HepG2 (cell line): ENCODE measurements around the gene ZBTB7B. TPM values are rescaled to one million over a fixed set of nuclear protein-coding genes. Genes with fewer than 3 reads are reported as not detected.

ENCODE experiments used
- BRCA1 ChIP-seq: sonication (generic); formaldehyde crosslinking; IDR thresholded peaks from 2 replicates; pipeline ENCODE4 v1.4.0; 2020; ENCODE audit warnings: missing genetic modification reagents
- FOXA3 ChIP-seq: IDR thresholded peaks from 2 replicates; pipeline ENCODE4 v1.6.1; 2016; ENCODE audit warnings: missing genetic modification reagents, missing compliant biosample characterization
- HIVEP1 ChIP-seq: sonication (generic); formaldehyde crosslinking; IDR thresholded peaks from 2 replicates; pipeline ENCODE4 v1.4.0; 2020; ENCODE audit warnings: mild to moderate bottlenecking, missing genetic modification reagents
- HOXA5 ChIP-seq: sonication (generic); formaldehyde crosslinking; IDR thresholded peaks from 2 replicates; pipeline ENCODE4 v1.4.0; 2020; ENCODE audit warnings: missing genetic modification reagents
- KDM5A ChIP-seq: fragments of 200-600 bp; sonication (generic); IDR thresholded peaks from 2 replicates; pipeline ENCODE4 v1.7.0; 2018; ENCODE audit warnings: antibody characterized with exemption, mild to moderate bottlenecking, low read length, borderline replicate concordance
- NFYB ChIP-seq: sonication (generic); formaldehyde crosslinking; IDR thresholded peaks from 2 replicates; pipeline ENCODE4 v1.4.0; 2020; ENCODE audit warnings: missing genetic modification reagents
- POLR2A ChIP-seq, 2 experiments: IDR thresholded peaks; 2 replicates each; pipeline ENCODE4 v1.6.1; 2011; ENCODE audit warnings: low read depth in 2 of 2, low read length in 2 of 2, mild to moderate bottlenecking in 1 of 2, moderate library complexity in 1 of 2; ENCODE audit not compliant: insufficient read depth in 1 of 2
- THAP11 ChIP-seq: IDR thresholded peaks from 2 replicates; pipeline ENCODE4 v1.6.1; 2016; ENCODE audit warnings: missing biosample characterization, missing genetic modification reagents
- XRCC5 ChIP-seq: fragments of 200-400 bp; formaldehyde crosslinking; optimal IDR thresholded peaks from 2 replicates; pipeline ENCODE3; 2017; ENCODE audit warnings: mild to moderate bottlenecking, low read length
- ZFYVE20 ChIP-seq: sonication (generic); formaldehyde crosslinking; IDR thresholded peaks from 2 replicates; pipeline ENCODE4 v1.8.0; 2023; ENCODE audit warnings: low read depth, mild to moderate bottlenecking, moderate library complexity, missing genetic modification reagents, borderline replicate concordance
- ZMYM3 ChIP-seq: sonication (generic); formaldehyde crosslinking; IDR thresholded peaks from 2 replicates; pipeline ENCODE4 v1.5.1; 2020; ENCODE audit warnings: mild to moderate bottlenecking, missing genetic modification reagents
- ZNF530 ChIP-seq: sonication (generic); formaldehyde crosslinking; IDR thresholded peaks from 2 replicates; pipeline ENCODE4 v1.5.0; 2020; ENCODE audit warnings: low read depth, mild to moderate bottlenecking, missing genetic modification reagents
- polyA plus RNA-seq, 8 experiments: library from polyadenylated mRNA; depleted of rRNA in 3 of 8; stranded (reverse) in 7 of 8; unstranded in 1 of 8; fragments of >200 nt; fragmentation: Illumina TruSeq in 4 of 8; extraction: Trizol in 4 of 8; gene quantifications; 2 replicates each; pipeline versions ENCODE4 v1.2.1 to v1.2.3, GENCODE V29; 2011 to 2016; ENCODE audit warnings: low read depth in 4 of 8, missing spikeins in 1 of 8, mixed read lengths in 1 of 8; ENCODE audit not compliant: insufficient read depth in 1 of 8
- total RNA-seq, 5 experiments: library from RNA; depleted of rRNA; stranded (reverse); fragments of >200 nt; fragmentation: Illumina TruSeq; extraction: Trizol; gene quantifications; 2 replicates each; pipeline ENCODE4 v1.2.3, GENCODE V29; 2016; ENCODE audit warnings: low read depth in 1 of 5
- TF ChIP-seq, protein P1 (sequence below): sonication (generic); formaldehyde crosslinking; IDR thresholded peaks from 2 replicates; pipeline ENCODE4 v1.8.1; 2023; ENCODE audit warnings: mild to moderate bottlenecking, missing genetic modification reagents, borderline replicate concordance
- TF ChIP-seq, protein P2 (sequence below): sonication (generic); formaldehyde crosslinking; IDR thresholded peaks from 2 replicates; pipeline ENCODE4 v1.5.1; 2020; ENCODE audit warnings: mild to moderate bottlenecking, missing genetic modification reagents, moderate library complexity
- TF ChIP-seq, protein P3 (sequence below): sonication (generic); formaldehyde crosslinking; IDR thresholded peaks from 2 replicates; pipeline ENCODE4 v1.4.0; 2020; ENCODE audit warnings: mild to moderate bottlenecking, low read depth, missing genetic modification reagents
- TF ChIP-seq, protein P4 (sequence below): IDR thresholded peaks from 2 replicates; pipeline ENCODE4 v1.6.1; 2018; ENCODE audit warnings: missing genetic modification reagents
- TF ChIP-seq, protein P5 (sequence below), 2 experiments: sonication (generic) in 1 of 2; formaldehyde crosslinking in 1 of 2; IDR thresholded peaks; 2 replicates each; pipeline versions ENCODE4 v1.5.1 to v1.6.1; 2011 to 2020; ENCODE audit warnings: borderline replicate concordance in 1 of 2, low read depth in 1 of 2, low read length in 1 of 2, mild to moderate bottlenecking in 1 of 2, missing genetic modification reagents in 1 of 2, moderate library complexity in 1 of 2

Gene ZBTB7B
- total and polyA plus RNA-seq, 2 of the 13 experiments (the other 11 are each of a cell fraction or from before 2014, with no cell fraction given), result 15.5 to 17.5 TPM

DNA sequence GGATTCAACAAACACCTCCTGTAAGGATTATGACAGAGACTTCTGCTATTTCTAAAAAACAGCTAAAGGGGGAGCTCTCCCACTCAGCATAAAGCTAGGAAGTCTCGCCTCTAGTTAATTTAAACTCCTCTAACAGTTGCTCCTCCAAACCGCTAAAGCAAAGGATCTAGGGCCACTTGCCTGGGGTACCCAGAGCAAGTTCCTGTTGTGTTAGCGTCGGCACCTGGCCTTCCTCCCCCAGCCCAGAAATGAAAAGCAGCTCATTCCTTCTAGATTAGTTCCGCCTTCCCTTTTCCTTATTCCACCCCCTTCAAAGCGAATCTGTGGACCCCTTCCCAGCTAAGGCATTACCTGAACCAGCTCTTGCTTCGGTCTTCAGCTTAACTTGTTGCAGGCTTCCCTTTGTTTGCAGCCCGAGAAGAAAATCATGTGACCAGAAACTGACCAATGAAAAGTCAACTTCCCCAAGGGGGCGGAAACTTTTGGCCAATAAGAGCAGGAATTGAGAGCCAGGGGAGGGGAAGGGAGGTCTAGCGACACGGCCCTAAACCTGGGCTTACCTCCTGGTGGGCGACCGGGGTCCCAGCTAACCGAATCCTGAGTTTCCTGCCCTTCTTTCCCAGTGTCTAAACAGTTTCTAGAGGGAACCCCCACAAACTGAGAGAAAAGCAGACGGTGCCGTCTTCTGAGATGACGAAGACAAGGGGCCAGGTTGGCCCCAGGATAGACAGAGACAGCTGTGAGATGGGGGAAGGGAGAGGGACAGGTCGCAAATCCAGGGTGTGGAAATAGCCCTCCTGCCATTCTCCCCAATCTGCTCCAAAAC, 46.7 kb upstream of the ZBTB7B start, which contains the start of gene PBXIP1 (continued):
- TF ChIP-seq, protein P1, sequence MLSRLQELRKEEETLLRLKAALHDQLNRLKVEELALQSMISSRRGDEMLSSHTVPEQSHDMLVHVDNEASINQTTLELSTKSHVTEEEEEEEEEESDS, result 0 out of 2 replicates have a peak, but pooled peaks have one; percentile 14
- TF ChIP-seq HOXA5 (0 out of 2 replicates have a peak, but pooled peaks have one; percentile 42), POLR2A (IDR thresholded peaks at IDR 0.05; ENCODE audit: insufficient read depth in 1 of 2, low read depth in 2 of 2, low read length in 2 of 2) (peak in 1 of 2 experiments; percentile 55; a peak in 2 of 4 replicates), XRCC5 (peak; percentile 3), BRCA1 (CRISPR knock-in tag) (no peak), HIVEP1 (CRISPR knock-in tag) (peak; percentile 28; the same call in 1 of the 2 replicates), ZFYVE20 (CRISPR knock-in tag) (no peak), FOXA3 (CRISPR knock-in tag) (peak; percentile 22; the same call in 1 of the 2 replicates), THAP11 (peak; percentile 9; the same call in 1 of the 2 replicates), KDM5A (peak; percentile 44; the same call in 1 of the 2 replicates), NFYB (CRISPR knock-in tag) (peak; percentile 85), ZNF530 (CRISPR knock-in tag) (no peak), ZMYM3 (CRISPR knock-in tag) (no peak)
- TF ChIP-seq, protein P2, sequence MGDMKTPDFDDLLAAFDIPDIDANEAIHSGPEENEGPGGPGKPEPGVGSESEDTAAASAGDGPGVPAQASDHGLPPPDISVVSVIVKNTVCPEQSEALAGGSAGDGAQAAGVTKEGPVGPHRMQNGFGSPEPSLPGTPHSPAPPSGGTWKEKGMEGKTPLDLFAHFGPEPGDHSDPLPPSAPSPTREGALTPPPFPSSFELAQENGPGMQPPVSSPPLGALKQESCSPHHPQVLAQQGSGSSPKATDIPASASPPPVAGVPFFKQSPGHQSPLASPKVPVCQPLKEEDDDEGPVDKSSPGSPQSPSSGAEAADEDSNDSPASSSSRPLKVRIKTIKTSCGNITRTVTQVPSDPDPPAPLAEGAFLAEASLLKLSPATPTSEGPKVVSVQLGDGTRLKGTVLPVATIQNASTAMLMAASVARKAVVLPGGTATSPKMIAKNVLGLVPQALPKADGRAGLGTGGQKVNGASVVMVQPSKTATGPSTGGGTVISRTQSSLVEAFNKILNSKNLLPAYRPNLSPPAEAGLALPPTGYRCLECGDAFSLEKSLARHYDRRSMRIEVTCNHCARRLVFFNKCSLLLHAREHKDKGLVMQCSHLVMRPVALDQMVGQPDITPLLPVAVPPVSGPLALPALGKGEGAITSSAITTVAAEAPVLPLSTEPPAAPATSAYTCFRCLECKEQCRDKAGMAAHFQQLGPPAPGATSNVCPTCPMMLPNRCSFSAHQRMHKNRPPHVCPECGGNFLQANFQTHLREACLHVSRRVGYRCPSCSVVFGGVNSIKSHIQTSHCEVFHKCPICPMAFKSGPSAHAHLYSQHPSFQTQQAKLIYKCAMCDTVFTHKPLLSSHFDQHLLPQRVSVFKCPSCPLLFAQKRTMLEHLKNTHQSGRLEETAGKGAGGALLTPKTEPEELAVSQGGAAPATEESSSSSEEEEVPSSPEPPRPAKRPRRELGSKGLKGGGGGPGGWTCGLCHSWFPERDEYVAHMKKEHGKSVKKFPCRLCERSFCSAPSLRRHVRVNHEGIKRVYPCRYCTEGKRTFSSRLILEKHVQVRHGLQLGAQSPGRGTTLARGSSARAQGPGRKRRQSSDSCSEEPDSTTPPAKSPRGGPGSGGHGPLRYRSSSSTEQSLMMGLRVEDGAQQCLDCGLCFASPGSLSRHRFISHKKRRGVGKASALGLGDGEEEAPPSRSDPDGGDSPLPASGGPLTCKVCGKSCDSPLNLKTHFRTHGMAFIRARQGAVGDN (CRISPR knock-in tag), result peak; percentile 22; the same call in 1 of the 2 replicates
- TF ChIP-seq, protein P3, sequence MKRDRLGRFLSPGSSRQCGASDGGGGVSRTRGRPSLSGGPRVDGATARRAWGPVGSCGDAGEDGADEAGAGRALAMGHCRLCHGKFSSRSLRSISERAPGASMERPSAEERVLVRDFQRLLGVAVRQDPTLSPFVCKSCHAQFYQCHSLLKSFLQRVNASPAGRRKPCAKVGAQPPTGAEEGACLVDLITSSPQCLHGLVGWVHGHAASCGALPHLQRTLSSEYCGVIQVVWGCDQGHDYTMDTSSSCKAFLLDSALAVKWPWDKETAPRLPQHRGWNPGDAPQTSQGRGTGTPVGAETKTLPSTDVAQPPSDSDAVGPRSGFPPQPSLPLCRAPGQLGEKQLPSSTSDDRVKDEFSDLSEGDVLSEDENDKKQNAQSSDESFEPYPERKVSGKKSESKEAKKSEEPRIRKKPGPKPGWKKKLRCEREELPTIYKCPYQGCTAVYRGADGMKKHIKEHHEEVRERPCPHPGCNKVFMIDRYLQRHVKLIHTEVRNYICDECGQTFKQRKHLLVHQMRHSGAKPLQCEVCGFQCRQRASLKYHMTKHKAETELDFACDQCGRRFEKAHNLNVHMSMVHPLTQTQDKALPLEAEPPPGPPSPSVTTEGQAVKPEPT (CRISPR knock-in tag), result no peak
- TF ChIP-seq, protein P4, sequence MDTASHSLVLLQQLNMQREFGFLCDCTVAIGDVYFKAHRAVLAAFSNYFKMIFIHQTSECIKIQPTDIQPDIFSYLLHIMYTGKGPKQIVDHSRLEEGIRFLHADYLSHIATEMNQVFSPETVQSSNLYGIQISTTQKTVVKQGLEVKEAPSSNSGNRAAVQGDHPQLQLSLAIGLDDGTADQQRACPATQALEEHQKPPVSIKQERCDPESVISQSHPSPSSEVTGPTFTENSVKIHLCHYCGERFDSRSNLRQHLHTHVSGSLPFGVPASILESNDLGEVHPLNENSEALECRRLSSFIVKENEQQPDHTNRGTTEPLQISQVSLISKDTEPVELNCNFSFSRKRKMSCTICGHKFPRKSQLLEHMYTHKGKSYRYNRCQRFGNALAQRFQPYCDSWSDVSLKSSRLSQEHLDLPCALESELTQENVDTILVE, result no peak
- TF ChIP-seq, protein P5, sequence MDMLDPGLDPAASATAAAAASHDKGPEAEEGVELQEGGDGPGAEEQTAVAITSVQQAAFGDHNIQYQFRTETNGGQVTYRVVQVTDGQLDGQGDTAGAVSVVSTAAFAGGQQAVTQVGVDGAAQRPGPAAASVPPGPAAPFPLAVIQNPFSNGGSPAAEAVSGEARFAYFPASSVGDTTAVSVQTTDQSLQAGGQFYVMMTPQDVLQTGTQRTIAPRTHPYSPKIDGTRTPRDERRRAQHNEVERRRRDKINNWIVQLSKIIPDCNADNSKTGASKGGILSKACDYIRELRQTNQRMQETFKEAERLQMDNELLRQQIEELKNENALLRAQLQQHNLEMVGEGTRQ (IDR thresholded peaks at IDR 0.05; ENCODE audit: low read depth, low read length), result no peak
- TF ChIP-seq, protein P5 (CRISPR knock-in tag; IDR thresholded peaks at IDR 0.05; ENCODE audit: borderline replicate concordance), result peak; percentile 84; the same call in 1 of the 2 replicates
